Upper lobe of right lung (tissue), 1 donor: Measurements from ENCODE around the gene PHPT1. TPM values are rescaled to one million over a fixed set of nuclear protein-coding genes. Genes with fewer than 3 reads are reported as not detected.

Experiments used
- ATAC-seq: fragments of 200-7000 bp; cut with Tn5 transposase; one replicate; pipeline ENCODE4 v1.9.1; 2020; ENCODE audit warnings: mild to moderate bottlenecking, moderate library complexity
- DNase-seq: peaks from one replicate; pipeline ENCODE4 v3.0.0-alpha.2; 2020
- H3K27ac ChIP-seq: fragments of 200-600 bp; one replicate; pipeline ENCODE4 v1.8.0; 2022
- H3K27me3 ChIP-seq: fragments of 200-600 bp; one replicate; pipeline ENCODE4 v1.8.0; 2022; ENCODE audit warnings: mild to moderate bottlenecking
- H3K36me3 ChIP-seq: fragments of 200-600 bp; one replicate; pipeline ENCODE4 v1.8.0; 2022
- H3K4me1 ChIP-seq: fragments of 200-600 bp; one replicate; pipeline ENCODE4 v1.8.0; 2022
- H3K4me3 ChIP-seq: fragments of 200-600 bp; one replicate; pipeline ENCODE4 v1.8.0; 2022; ENCODE audit warnings: mild to moderate bottlenecking
- H3K9me3 ChIP-seq: fragments of 200-600 bp; one replicate; pipeline ENCODE4 v1.8.0; 2022
- intact Hi-C: fragments of 100-400 bp; cut with DNase I; formaldehyde crosslinking; loops from one replicate; pipeline ENCODE4 v1.11.0; 2022
- total RNA-seq: library from RNA; stranded (reverse); fragmentation: NEBNext Ultra II Directional; extraction: Animal tissue kit (Norgen Biotek cat#: 25700); gene quantifications from one replicate; pipeline ENCODE4 v1.2.1, GENCODE V29; 2021
- TF ChIP-seq, protein P1 (sequence below): fragments of 200-600 bp; IDR thresholded peaks from one replicate; pipeline ENCODE4 v1.8.0; 2022; ENCODE audit warnings: antibody characterized with exemption
- donor health status: DM: no; HTN: yes; CAD: no; lungs with severe emphysema.

PHPT1 gene
- total RNA-seq, 1 donor from 2014 or later, result 82.1 TPM

DNA sequence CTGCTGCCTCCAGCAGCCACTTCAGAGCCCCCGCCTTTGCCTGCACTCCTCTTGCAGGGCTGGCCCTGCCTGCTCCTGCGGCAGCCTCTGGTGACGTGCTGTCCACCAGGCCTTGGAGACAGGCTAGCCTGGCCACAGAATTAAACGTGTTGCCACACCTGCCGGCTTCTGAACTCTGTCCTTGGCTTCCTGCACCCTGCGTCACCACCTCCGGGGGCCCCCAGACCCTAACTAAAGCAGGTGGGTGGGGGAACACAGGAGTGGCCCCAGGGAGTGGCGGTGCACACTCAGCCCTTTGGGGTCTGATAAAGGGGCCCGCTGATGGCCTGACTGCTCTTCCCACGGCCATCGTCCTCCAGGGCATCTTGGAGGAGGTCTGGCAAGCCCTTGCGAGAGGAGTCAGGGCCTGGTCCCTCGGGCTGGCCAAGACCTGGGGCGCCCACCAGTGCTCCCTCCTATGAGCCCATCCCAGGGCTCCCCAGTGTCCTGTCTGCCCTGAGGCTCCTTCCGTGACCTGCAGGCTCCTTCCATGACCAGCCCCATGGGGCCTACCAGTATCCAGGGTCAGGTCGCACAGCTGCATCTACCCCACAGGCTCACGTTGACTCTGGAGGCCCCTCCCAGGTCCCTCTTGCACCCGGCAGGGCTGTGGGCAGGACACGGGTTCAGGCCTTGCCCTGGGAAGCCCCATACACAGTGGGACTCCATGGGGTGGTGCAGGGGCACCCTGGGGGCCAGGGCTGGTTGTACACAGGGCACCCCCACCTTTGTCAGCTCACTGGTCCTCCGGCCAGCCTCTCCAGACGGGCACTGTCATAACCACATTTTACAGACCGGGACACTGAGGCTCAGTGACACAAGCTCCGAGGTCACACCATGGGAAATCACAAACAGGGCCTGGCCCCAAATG, 1.9 kb downstream of the PHPT1 start:
- Histone ChIP-seq H3K4me1 (peaks cover 17% of the 10 kb centered on the region), H3K27ac (no peak overlapping the region), H3K4me3 (no peak overlapping the region), H3K27me3 (peaks cover 11% of the 10 kb centered on the region), H3K36me3 (no peaks in the 10 kb centered on the region), H3K9me3 (no peaks in the 10 kb centered on the region)
- TF ChIP-seq, protein P1, sequence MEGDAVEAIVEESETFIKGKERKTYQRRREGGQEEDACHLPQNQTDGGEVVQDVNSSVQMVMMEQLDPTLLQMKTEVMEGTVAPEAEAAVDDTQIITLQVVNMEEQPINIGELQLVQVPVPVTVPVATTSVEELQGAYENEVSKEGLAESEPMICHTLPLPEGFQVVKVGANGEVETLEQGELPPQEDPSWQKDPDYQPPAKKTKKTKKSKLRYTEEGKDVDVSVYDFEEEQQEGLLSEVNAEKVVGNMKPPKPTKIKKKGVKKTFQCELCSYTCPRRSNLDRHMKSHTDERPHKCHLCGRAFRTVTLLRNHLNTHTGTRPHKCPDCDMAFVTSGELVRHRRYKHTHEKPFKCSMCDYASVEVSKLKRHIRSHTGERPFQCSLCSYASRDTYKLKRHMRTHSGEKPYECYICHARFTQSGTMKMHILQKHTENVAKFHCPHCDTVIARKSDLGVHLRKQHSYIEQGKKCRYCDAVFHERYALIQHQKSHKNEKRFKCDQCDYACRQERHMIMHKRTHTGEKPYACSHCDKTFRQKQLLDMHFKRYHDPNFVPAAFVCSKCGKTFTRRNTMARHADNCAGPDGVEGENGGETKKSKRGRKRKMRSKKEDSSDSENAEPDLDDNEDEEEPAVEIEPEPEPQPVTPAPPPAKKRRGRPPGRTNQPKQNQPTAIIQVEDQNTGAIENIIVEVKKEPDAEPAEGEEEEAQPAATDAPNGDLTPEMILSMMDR, result no peak
- intact Hi-C loops, result no loop called here
- ATAC-seq (no peak), DNase-seq (no peak)

- H3K27me3 ChIP-seq, result peaks cover 2% of the 10 kb centered on the region
- no peaks in the 10 kb centered on the region for H3K9me3 ChIP-seq
- no peak within 1 kb of the TSS for H3K27ac ChIP-seq
- intact Hi-C loops, result no loop called here
- DNase-seq (no peak), ATAC-seq (no peak)
- peaks cover 12% of the 10 kb centered on the region for H3K4me1 ChIP-seq
- H3K36me3 ChIP-seq, result no peaks in the 10 kb centered on the region
- H3K4me3 ChIP-seq, result no peak within 1 kb of the TSS
- TF ChIP-seq, protein P1, result no peak
Measured at GRCh38 chr9:136851941-136852663, 2.9 kb downstream of the PHPT1 start, which contains the start of gene MAMDC4. MAMDC4 (plus strand) TSS chr9:136852346; CDS start chr9:136852417, 71 bp downstream.

GRCh38 chr9:136852664-136853595, 3.7 kb downstream of the PHPT1 start:
- H3K27ac ChIP-seq, result no peak overlapping the region

GRCh38 chr9:136853596-136854112, 4.4 kb downstream of the PHPT1 start:
- intact Hi-C loops, result no loop called here
- no peak for DNase-seq
- Histone ChIP-seq H3K9me3 (no peaks in the 10 kb centered on the region), H3K4me1 (peaks cover 12% of the 10 kb centered on the region), H3K27ac (no peak overlapping the region), H3K36me3 (no peaks in the 10 kb centered on the region), H3K4me3 (no peak overlapping the region), H3K27me3 (no peaks in the 10 kb centered on the region)
- ATAC-seq, result no peak
- TF ChIP-seq, protein P1, result no peak

More at GRCh38 chr9:136852664-136853595, 3.7 kb downstream of the PHPT1 start:
- no peaks in the 10 kb centered on the region for H3K36me3 ChIP-seq
- no peaks in the 10 kb centered on the region for H3K27me3 ChIP-seq
- ATAC-seq (no peak), DNase-seq (no peak)
- H3K9me3 ChIP-seq, result no peaks in the 10 kb centered on the region
- H3K4me3 ChIP-seq, result no peak overlapping the region
- intact Hi-C loops, result no loop called here
- TF ChIP-seq, protein P1, result no peak
- H3K4me1 ChIP-seq, result peaks cover 12% of the 10 kb centered on the region
